ENCODE measurements around the gene KLF2.
"Not testable (repeated sequence)": the region's sequence is repeated elsewhere in the genome, so short reads cannot be mapped to it uniquely, and the experiment has no call there.

Gene KLF2

GRCh38 chr19:16324384-16325160 lies at the start of gene KLF2:
KLF2 (plus strand) TSS chr19:16324826; CDS start chr19:16324924, 98 bp downstream.
- peak; percentile 75 to 83 for DNase-seq

GRCh38 chr19:16280306-16280705 lies 44.3 kb upstream of the KLF2 start:
- DNase-seq: no peak

GRCh38 chr19:16281743-16282142 lies 42.9 kb upstream of the KLF2 start:
- DNase-seq: no peak

GRCh38 chr19:16283210-16284061 lies 41.2 kb upstream of the KLF2 start:
- peak; percentile 64 to 72 for DNase-seq

- no peak for DNase-seq
Observed at GRCh38 chr19:16284505-16284904, 40.1 kb upstream of the KLF2 start.

- DNase-seq: not testable (repeated sequence)
Observed at GRCh38 chr19:16285079-16285478, 39.5 kb upstream of the KLF2 start.

GRCh38 chr19:16285769-16286498 lies 38.7 kb upstream of the KLF2 start:
- no peak for DNase-seq

- DNase-seq: no peak
Observed at GRCh38 chr19:16288544-16288943, 36.1 kb upstream of the KLF2 start.

- no peak for DNase-seq
Observed at GRCh38 chr19:16289594-16289993, 35.0 kb upstream of the KLF2 start.

GRCh38 chr19:16290692-16291091 lies 33.9 kb upstream of the KLF2 start:
- no peak for DNase-seq

- DNase-seq: no peak
Observed at GRCh38 chr19:16293118-16294091, 31.2 kb upstream of the KLF2 start.

- no peak for DNase-seq
Observed at GRCh38 chr19:16295057-16295456, 29.6 kb upstream of the KLF2 start.

GRCh38 chr19:16296713-16297112 lies 27.9 kb upstream of the KLF2 start:
- DNase-seq: no peak

- DNase-seq: no peak
Observed at GRCh38 chr19:16297575-16298178, 26.9 kb upstream of the KLF2 start.

- DNase-seq: no peak
Observed at GRCh38 chr19:16298334-16298733, 26.3 kb upstream of the KLF2 start.

- no peak for DNase-seq
Observed at GRCh38 chr19:16301999-16302694, 22.5 kb upstream of the KLF2 start.

- DNase-seq: no peak
Observed at GRCh38 chr19:16303755-16304154, 20.9 kb upstream of the KLF2 start.

- DNase-seq: not testable (repeated sequence)
Observed at GRCh38 chr19:16304511-16304910, 20.1 kb upstream of the KLF2 start.

- not testable (repeated sequence) for DNase-seq
Observed at GRCh38 chr19:16305060-16305459, 19.6 kb upstream of the KLF2 start.

GRCh38 chr19:16306728-16307402 lies 17.8 kb upstream of the KLF2 start:
- DNase-seq: no peak

Measured in stimulated activated CD4-positive, alpha-beta T cell treated with anti-CD3 and anti-CD28 coated beads, Interleukin-4, amount 100 ng/mL, for 4 hours (primary cell).